ENCODE measurements around the gene KIAA0586. TPM values are rescaled to one million over a fixed set of nuclear protein-coding genes. Genes with fewer than 3 reads are reported as not detected.

The KIAA0586 gene
- total RNA-seq, 1 donor from 2014 or later, result 20.1 TPM

DNA sequence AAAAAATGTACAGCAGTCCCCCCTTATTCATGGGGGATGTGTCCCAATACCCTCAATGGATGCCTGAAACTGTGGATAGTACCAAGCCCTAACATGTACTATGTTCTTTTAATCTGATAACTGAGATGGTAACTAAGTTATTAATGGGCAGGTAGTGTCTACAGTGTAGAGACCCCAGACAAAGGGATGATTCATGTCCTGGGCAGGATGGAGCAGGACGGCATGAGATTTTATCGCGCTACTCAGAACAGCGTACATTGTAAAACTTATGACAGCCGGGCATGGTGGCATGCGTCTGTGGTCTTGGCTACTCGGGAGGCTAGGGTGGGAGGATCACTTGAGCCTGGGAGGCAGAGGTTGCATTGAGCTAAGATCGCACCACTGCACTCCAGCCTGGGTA is 37.1 kb downstream of the KIAA0586 start:
- H3K4me3 ChIP-seq, result no peak overlapping the region
- peaks cover 27 to 62% of the 10 kb centered on the region in 2 donors for H3K36me3 ChIP-seq
- no peak overlapping the region for H3K27ac ChIP-seq
- H3K9me3 ChIP-seq, result no peaks in the 10 kb centered on the region
- TF ChIP-seq, protein P1, sequence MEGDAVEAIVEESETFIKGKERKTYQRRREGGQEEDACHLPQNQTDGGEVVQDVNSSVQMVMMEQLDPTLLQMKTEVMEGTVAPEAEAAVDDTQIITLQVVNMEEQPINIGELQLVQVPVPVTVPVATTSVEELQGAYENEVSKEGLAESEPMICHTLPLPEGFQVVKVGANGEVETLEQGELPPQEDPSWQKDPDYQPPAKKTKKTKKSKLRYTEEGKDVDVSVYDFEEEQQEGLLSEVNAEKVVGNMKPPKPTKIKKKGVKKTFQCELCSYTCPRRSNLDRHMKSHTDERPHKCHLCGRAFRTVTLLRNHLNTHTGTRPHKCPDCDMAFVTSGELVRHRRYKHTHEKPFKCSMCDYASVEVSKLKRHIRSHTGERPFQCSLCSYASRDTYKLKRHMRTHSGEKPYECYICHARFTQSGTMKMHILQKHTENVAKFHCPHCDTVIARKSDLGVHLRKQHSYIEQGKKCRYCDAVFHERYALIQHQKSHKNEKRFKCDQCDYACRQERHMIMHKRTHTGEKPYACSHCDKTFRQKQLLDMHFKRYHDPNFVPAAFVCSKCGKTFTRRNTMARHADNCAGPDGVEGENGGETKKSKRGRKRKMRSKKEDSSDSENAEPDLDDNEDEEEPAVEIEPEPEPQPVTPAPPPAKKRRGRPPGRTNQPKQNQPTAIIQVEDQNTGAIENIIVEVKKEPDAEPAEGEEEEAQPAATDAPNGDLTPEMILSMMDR (IDR thresholded peaks at IDR 0.05), result no peak
- no peak for DNase-seq (ENCODE audit: low spot score in 2 of 2)
- no peaks in the 10 kb centered on the region for H3K4me1 ChIP-seq
- intact Hi-C loops (cut with DNase I), result no loop called here
- H3K27me3 ChIP-seq, result no peaks in the 10 kb centered on the region

DNA sequence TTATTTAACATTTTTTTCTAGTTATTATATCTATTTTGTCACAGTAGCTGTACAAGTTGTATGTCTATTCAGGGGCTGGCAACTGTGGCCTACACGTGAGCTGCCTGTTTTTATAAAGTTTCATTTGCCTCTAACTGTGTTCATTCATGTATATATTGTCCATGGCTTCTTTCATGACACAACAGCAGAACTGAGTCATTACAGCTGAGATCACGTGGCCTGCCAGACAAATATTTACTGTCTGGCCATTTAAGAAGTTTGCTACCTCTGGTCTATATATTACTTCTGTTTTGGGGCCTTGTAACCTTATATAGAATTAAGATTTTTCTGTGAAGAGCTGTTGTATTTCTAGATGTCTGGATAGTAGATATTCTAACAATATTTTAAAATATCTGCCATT is 37.9 kb downstream of the KIAA0586 start:
- no peaks in the 10 kb centered on the region for H3K27me3 ChIP-seq
- H3K9me3 ChIP-seq, result no peaks in the 10 kb centered on the region
- intact Hi-C loops (cut with DNase I), result no loop called here
- no peaks in the 10 kb centered on the region for H3K4me1 ChIP-seq
- TF ChIP-seq, protein P1 (IDR thresholded peaks at IDR 0.05), result no peak
- no peak for DNase-seq (ENCODE audit: low spot score in 2 of 2)
- H3K27ac ChIP-seq, result no peak overlapping the region
- H3K4me3 ChIP-seq, result no peak overlapping the region
- peaks cover 27 to 56% of the 10 kb centered on the region in 2 donors for H3K36me3 ChIP-seq

DNA sequence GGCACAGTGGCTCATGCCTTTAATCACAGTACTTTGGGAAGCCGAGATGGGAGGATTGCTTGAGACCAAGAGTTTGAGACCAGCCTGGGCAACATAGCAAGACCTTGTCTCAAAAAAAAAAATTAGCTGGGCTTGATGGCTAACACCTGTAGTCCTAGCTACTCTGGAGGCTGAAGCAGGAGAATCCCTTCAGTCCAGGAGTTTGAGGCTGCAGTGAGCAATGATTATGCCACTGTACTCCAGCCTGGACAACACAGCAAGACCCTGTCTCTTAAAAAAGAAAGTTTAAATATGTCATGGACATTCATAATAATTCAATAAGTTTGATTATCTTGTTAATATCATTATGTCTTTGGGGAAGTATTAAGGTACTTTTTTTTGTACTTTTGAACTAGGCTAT is 38.9 kb downstream of the KIAA0586 start:
- Histone ChIP-seq H3K9me3 (no peaks in the 10 kb centered on the region), H3K27me3 (no peaks in the 10 kb centered on the region), H3K4me3 (no peak overlapping the region), H3K4me1 (no peaks in the 10 kb centered on the region), H3K36me3 (peaks cover 27 to 57% of the 10 kb centered on the region in 2 donors), H3K27ac (no peak overlapping the region)
- no peak for DNase-seq (ENCODE audit: low spot score in 2 of 2)
- TF ChIP-seq, protein P1 (IDR thresholded peaks at IDR 0.05), result no peak
- intact Hi-C loops (cut with DNase I), result no loop called here

DNA sequence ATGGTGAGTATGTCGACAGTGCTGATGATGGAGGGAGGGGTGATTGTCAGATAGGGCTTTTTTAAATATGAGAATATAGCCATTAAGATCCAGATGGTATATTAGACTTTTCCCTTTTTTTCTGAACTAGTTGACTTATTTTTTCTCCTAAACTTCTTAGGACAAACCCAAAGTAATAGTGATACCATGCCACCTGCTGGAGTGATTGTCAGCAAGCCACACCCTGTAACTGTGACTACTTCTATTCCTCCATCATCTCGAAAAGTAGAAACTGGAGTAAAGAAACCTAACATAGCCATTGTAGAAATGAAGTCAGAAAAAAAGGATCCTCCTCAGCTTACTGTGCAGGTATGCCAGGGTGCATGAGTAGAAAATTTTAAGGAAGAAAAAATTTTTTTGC is 40.1 kb downstream of the KIAA0586 start:
- H3K4me3 ChIP-seq, result no peak overlapping the region
- no peak for DNase-seq (ENCODE audit: low spot score in 2 of 2)
- H3K36me3 ChIP-seq, result peaks cover 26 to 56% of the 10 kb centered on the region in 2 donors
- intact Hi-C loops (cut with DNase I), result no loop called here
- no peaks in the 10 kb centered on the region for H3K4me1 ChIP-seq
- no peaks in the 10 kb centered on the region for H3K9me3 ChIP-seq
- TF ChIP-seq, protein P1 (IDR thresholded peaks at IDR 0.05), result no peak
- no peak overlapping the region for H3K27ac ChIP-seq
- no peaks in the 10 kb centered on the region for H3K27me3 ChIP-seq

DNA sequence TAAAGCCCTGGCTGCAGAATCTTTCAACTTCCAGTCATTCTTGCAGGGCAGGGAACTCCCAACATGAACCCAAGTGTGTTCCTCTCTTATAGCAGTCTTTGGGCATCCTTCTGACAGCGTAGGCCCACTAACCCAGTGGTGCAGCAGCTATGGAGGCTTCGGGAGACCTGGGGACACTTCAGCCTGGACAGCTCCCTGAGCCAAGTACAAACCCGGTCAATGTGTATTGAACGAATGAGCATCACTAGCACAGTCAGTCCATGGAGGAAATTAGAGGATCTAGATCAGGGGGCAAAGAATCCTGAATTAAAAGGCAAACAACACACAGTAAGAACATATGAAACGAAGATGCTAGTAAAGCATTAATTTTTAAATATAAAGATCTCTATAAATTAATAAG is 41.8 kb downstream of the KIAA0586 start:
- H3K4me3 ChIP-seq, result no peak overlapping the region
- intact Hi-C loops (cut with DNase I), result no loop called here
- H3K27me3 ChIP-seq, result no peaks in the 10 kb centered on the region
- DNase-seq (ENCODE audit: low spot score in 2 of 2), result no peak
- no peaks in the 10 kb centered on the region for H3K9me3 ChIP-seq
- TF ChIP-seq, protein P1 (IDR thresholded peaks at IDR 0.05), result no peak
- H3K36me3 ChIP-seq, result peaks cover 13 to 48% of the 10 kb centered on the region in 2 donors
- H3K27ac ChIP-seq, result no peak overlapping the region
- no peaks in the 10 kb centered on the region for H3K4me1 ChIP-seq

DNA sequence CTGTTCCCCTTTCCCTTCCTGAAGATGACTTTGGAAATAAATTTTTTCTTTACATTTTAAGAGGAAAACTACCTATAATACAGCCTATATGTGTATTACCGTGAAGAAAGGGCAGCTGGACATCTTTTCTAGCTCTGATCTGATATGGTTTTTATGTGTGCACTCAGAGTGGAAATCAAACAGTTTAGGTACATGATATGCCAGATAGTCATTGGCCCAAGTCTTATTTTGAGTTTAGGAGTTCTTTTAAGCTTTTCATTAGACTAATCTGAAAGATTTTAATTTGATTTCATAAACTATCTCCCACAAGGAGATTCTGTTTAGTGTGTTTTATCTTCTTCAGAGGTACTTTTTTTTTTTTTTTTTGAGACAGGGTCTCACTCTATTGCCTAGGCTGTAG is 48.8 kb downstream of the KIAA0586 start:
- Histone ChIP-seq H3K4me1 (no peaks in the 10 kb centered on the region), H3K27me3 (no peaks in the 10 kb centered on the region), H3K4me3 (no peak overlapping the region), H3K36me3 (peaks cover 17 to 23% of the 10 kb centered on the region in 2 donors), H3K9me3 (no peaks in the 10 kb centered on the region), H3K27ac (no peak overlapping the region)
- TF ChIP-seq, protein P1 (IDR thresholded peaks at IDR 0.05), result no peak
- no peak for DNase-seq (ENCODE audit: low spot score in 2 of 2)
- intact Hi-C loops (cut with DNase I), result no loop called here

Measured in ascending aorta (tissue), 2 donors.